Putamen (tissue), 1 donor: Measurements from ENCODE around the gene RNF207.
A peak's percentile ranks its signal among the peaks of the same experiment; 100 is the strongest.

Source experiments
- DNase-seq: peaks from one replicate; pipeline ENCODE4 v3.0.0-alpha.2; 2016; ENCODE audit warnings: low spot score

The RNF207 gene

GRCh38 chr1:6174621-6175410 lies 31.1 kb upstream of the RNF207 start:
- no peak for DNase-seq

- no peak for DNase-seq
Observed at GRCh38 chr1:6175411-6175828, 30.5 kb upstream of the RNF207 start.

GRCh38 chr1:6176779-6177178 lies 29.1 kb upstream of the RNF207 start:
- DNase-seq = no peak

GRCh38 chr1:6177681-6178380 lies 28.1 kb upstream of the RNF207 start:
- no peak for DNase-seq

GRCh38 chr1:6178751-6179563 lies 27.0 kb upstream of the RNF207 start:
- DNase-seq = no peak

- DNase-seq = no peak
Observed at GRCh38 chr1:6179564-6180175, 26.2 kb upstream of the RNF207 start.

GRCh38 chr1:6180268-6180706 lies 25.6 kb upstream of the RNF207 start, which contains the start of gene CHD5:
Gene CHD5 (minus strand): TSS chr1:6180321. CDS start chr1:6180023, 298 bp downstream.
- DNase-seq = no peak

- DNase-seq = no peak
Observed at GRCh38 chr1:6180707-6181311, 25.1 kb upstream of the RNF207 start.

GRCh38 chr1:6181347-6181770 lies 24.6 kb upstream of the RNF207 start:
- DNase-seq = no peak

GRCh38 chr1:6183520-6183989 lies 22.4 kb upstream of the RNF207 start:
- DNase-seq = no peak

- no peak for DNase-seq
Observed at GRCh38 chr1:6184083-6184783, 21.7 kb upstream of the RNF207 start.

GRCh38 chr1:6185151-6185550 lies 20.8 kb upstream of the RNF207 start:
- DNase-seq = no peak

GRCh38 chr1:6185635-6186382 lies 20.1 kb upstream of the RNF207 start:
- no peak for DNase-seq

GRCh38 chr1:6188466-6188865 lies 17.5 kb upstream of the RNF207 start:
- no peak for DNase-seq

- no peak for DNase-seq
Observed at GRCh38 chr1:6191968-6192367, 14.0 kb upstream of the RNF207 start.

GRCh38 chr1:6197746-6198427 lies 8.0 kb upstream of the RNF207 start:
- no peak for DNase-seq

- DNase-seq = no peak
Observed at GRCh38 chr1:6198646-6199297, 7.1 kb upstream of the RNF207 start.

- DNase-seq = peak; percentile 99
Observed at GRCh38 chr1:6199298-6200187, 6.4 kb upstream of the RNF207 start, which contains the start of gene RPL22. Gene RPL22 (minus strand): TSS chr1:6199595. CDS start chr1:6199573, 22 bp downstream.
